Measurements from ENCODE around the gene SORCS2.

SORCS2 gene

GRCh38 chr4:7746351-7747061 lies 554.2 kb downstream of the SORCS2 start:
- peak overlapping the region in 1 of 2 donors; percentile 17 for H3K27ac Mint-ChIP-seq
- no peak for ATAC-seq (replicated peaks)

GRCh38 chr4:7747062-7747385 lies 554.7 kb downstream of the SORCS2 start:
- DNase-seq (no peak), ATAC-seq (replicated peaks) (no peak)
- peaks cover 0 to 2% of the 10 kb centered on the region in 2 donors for H3K4me1 Mint-ChIP-seq (ENCODE audit: low read depth in 2 of 2)
- H3K36me3 Mint-ChIP-seq (ENCODE audit: insufficient read depth) = no peaks in the 10 kb centered on the region
- H3K27me3 Mint-ChIP-seq = no peaks in the 10 kb centered on the region
- no peaks in the 10 kb centered on the region for H3K9me3 Mint-ChIP-seq
- peak overlapping the region in 1 of 2 donors; percentile 17 for H3K27ac Mint-ChIP-seq
- no peak overlapping the region for H3K4me3 Mint-ChIP-seq

More at GRCh38 chr4:7746351-7747061, 554.2 kb downstream of the SORCS2 start:
- no peak overlapping the region for H3K4me3 Mint-ChIP-seq
- H3K27me3 Mint-ChIP-seq = no peaks in the 10 kb centered on the region
- no peaks in the 10 kb centered on the region for H3K36me3 Mint-ChIP-seq (ENCODE audit: insufficient read depth)
- no peak for DNase-seq
- peaks cover 0 to 2% of the 10 kb centered on the region in 2 donors for H3K4me1 Mint-ChIP-seq (ENCODE audit: low read depth in 2 of 2)
- H3K9me3 Mint-ChIP-seq = no peaks in the 10 kb centered on the region

GRCh38 chr4:7747566-7747965 lies 555.2 kb downstream of the SORCS2 start:
- H3K9me3 Mint-ChIP-seq = no peaks in the 10 kb centered on the region
- ATAC-seq (replicated peaks) = no peak
- H3K36me3 Mint-ChIP-seq (ENCODE audit: insufficient read depth) = no peaks in the 10 kb centered on the region
- no peak for DNase-seq
- peak overlapping the region in 1 of 2 donors; percentile 17 for H3K27ac Mint-ChIP-seq
- H3K4me1 Mint-ChIP-seq (ENCODE audit: low read depth in 2 of 2) = peaks cover 0 to 2% of the 10 kb centered on the region in 2 donors
- H3K4me3 Mint-ChIP-seq = no peak overlapping the region
- no peaks in the 10 kb centered on the region for H3K27me3 Mint-ChIP-seq

GRCh38 chr4:7750523-7750922 lies 558.2 kb downstream of the SORCS2 start:
- no peaks in the 10 kb centered on the region for H3K36me3 Mint-ChIP-seq (ENCODE audit: insufficient read depth)
- DNase-seq (no peak), ATAC-seq (replicated peaks) (no peak)
- H3K9me3 Mint-ChIP-seq = no peaks in the 10 kb centered on the region
- H3K4me3 Mint-ChIP-seq = no peak overlapping the region
- H3K27ac Mint-ChIP-seq = no peak overlapping the region
- H3K27me3 Mint-ChIP-seq = no peaks in the 10 kb centered on the region
- H3K4me1 Mint-ChIP-seq (ENCODE audit: low read depth in 2 of 2) = peaks cover 0 to 2% of the 10 kb centered on the region in 2 donors

- Mint-ChIP-seq H3K27ac (peak overlapping the region in 1 of 2 donors; percentile 42), H3K36me3 (ENCODE audit: insufficient read depth) (no peaks in the 10 kb centered on the region), H3K4me3 (no peak overlapping the region), H3K27me3 (no peaks in the 10 kb centered on the region), H3K9me3 (no peaks in the 10 kb centered on the region), H3K4me1 (ENCODE audit: low read depth in 2 of 2) (peaks cover 0 to 2% of the 10 kb centered on the region in 2 donors)
- ATAC-seq (replicated peaks) (no peak), DNase-seq (no peak)
These were observed 558.6 kb downstream of the SORCS2 start for GRCh38 chr4:7750972-7751371.

GRCh38 chr4:7752649-7753048 lies 560.3 kb downstream of the SORCS2 start:
- Mint-ChIP-seq H3K36me3 (ENCODE audit: insufficient read depth) (no peaks in the 10 kb centered on the region), H3K27ac (no peak overlapping the region), H3K9me3 (no peaks in the 10 kb centered on the region), H3K27me3 (no peaks in the 10 kb centered on the region), H3K4me1 (ENCODE audit: low read depth in 2 of 2) (peaks cover 0 to 2% of the 10 kb centered on the region in 2 donors), H3K4me3 (no peak overlapping the region)
- no peak for ATAC-seq (replicated peaks)
- no peak for DNase-seq

- Mint-ChIP-seq H3K36me3 (ENCODE audit: insufficient read depth) (no peaks in the 10 kb centered on the region), H3K9me3 (no peaks in the 10 kb centered on the region), H3K4me1 (ENCODE audit: low read depth in 2 of 2) (peaks cover 0 to 3% of the 10 kb centered on the region in 2 donors), H3K27ac (no peak overlapping the region), H3K27me3 (no peaks in the 10 kb centered on the region), H3K4me3 (no peak overlapping the region)
- ATAC-seq (replicated peaks) = no peak
- no peak for DNase-seq
These were observed 560.9 kb downstream of the SORCS2 start for GRCh38 chr4:7753271-7753670.

GRCh38 chr4:7753931-7754465 lies 561.7 kb downstream of the SORCS2 start:
- DNase-seq (no peak), ATAC-seq (replicated peaks) (no peak)
- H3K9me3 Mint-ChIP-seq = no peaks in the 10 kb centered on the region
- H3K27me3 Mint-ChIP-seq = no peaks in the 10 kb centered on the region
- H3K4me1 Mint-ChIP-seq (ENCODE audit: low read depth in 2 of 2) = peaks cover 0 to 7% of the 10 kb centered on the region in 2 donors
- no peak overlapping the region for H3K4me3 Mint-ChIP-seq
- H3K27ac Mint-ChIP-seq = peak overlapping the region; percentile 44 to 78
- no peaks in the 10 kb centered on the region for H3K36me3 Mint-ChIP-seq (ENCODE audit: insufficient read depth)

GRCh38 chr4:7754565-7755262 lies 562.4 kb downstream of the SORCS2 start:
- Mint-ChIP-seq H3K27ac (peak overlapping the region; percentile 44 to 78), H3K4me3 (no peak overlapping the region), H3K36me3 (ENCODE audit: insufficient read depth) (no peaks in the 10 kb centered on the region), H3K9me3 (no peaks in the 10 kb centered on the region), H3K27me3 (no peaks in the 10 kb centered on the region), H3K4me1 (ENCODE audit: low read depth in 2 of 2) (peaks cover 5 to 8% of the 10 kb centered on the region in 2 donors)
- ATAC-seq (replicated peaks) = no peak
- no peak for DNase-seq

- no peak for DNase-seq
- H3K9me3 Mint-ChIP-seq = no peaks in the 10 kb centered on the region
- no peak for ATAC-seq (replicated peaks)
- peaks cover 5 to 13% of the 10 kb centered on the region in 2 donors for H3K4me1 Mint-ChIP-seq (ENCODE audit: low read depth in 2 of 2)
- H3K27ac Mint-ChIP-seq = peak overlapping the region in 1 of 2 donors; percentile 53
- H3K36me3 Mint-ChIP-seq (ENCODE audit: insufficient read depth) = no peaks in the 10 kb centered on the region
- no peaks in the 10 kb centered on the region for H3K27me3 Mint-ChIP-seq
- no peak overlapping the region for H3K4me3 Mint-ChIP-seq
These were observed 563.2 kb downstream of the SORCS2 start for GRCh38 chr4:7755561-7755960.

- ATAC-seq (replicated peaks) = no peak
- Mint-ChIP-seq H3K27ac (peak overlapping the region in 1 of 2 donors; percentile 53), H3K27me3 (no peaks in the 10 kb centered on the region), H3K36me3 (ENCODE audit: insufficient read depth) (no peaks in the 10 kb centered on the region), H3K9me3 (no peaks in the 10 kb centered on the region), H3K4me1 (ENCODE audit: low read depth in 2 of 2) (peaks cover 5 to 13% of the 10 kb centered on the region in 2 donors), H3K4me3 (no peak overlapping the region)
- no peak for DNase-seq
These were observed 563.7 kb downstream of the SORCS2 start for GRCh38 chr4:7756071-7756470.

GRCh38 chr4:7756561-7757355 lies 564.4 kb downstream of the SORCS2 start:
- no peak for DNase-seq
- no peak for ATAC-seq (replicated peaks)
- Mint-ChIP-seq H3K27me3 (no peaks in the 10 kb centered on the region), H3K4me3 (no peak overlapping the region), H3K27ac (peak overlapping the region; percentile 83 to 98), H3K4me1 (ENCODE audit: low read depth in 2 of 2) (peaks cover 5 to 13% of the 10 kb centered on the region in 2 donors), H3K36me3 (ENCODE audit: insufficient read depth) (no peaks in the 10 kb centered on the region), H3K9me3 (no peaks in the 10 kb centered on the region)
